HG03159 (cell line): Measurements from ENCODE around the gene ACP5.

Experiments used
- ATAC-seq: cut with Tn5 transposase; IDR thresholded peaks from one replicate; pipeline ENCODE4 v1.9.1; 2021; ENCODE audit warnings: mild to moderate bottlenecking, moderate library complexity; ENCODE audit not compliant: unreplicated experiment

Gene ACP5

DNA sequence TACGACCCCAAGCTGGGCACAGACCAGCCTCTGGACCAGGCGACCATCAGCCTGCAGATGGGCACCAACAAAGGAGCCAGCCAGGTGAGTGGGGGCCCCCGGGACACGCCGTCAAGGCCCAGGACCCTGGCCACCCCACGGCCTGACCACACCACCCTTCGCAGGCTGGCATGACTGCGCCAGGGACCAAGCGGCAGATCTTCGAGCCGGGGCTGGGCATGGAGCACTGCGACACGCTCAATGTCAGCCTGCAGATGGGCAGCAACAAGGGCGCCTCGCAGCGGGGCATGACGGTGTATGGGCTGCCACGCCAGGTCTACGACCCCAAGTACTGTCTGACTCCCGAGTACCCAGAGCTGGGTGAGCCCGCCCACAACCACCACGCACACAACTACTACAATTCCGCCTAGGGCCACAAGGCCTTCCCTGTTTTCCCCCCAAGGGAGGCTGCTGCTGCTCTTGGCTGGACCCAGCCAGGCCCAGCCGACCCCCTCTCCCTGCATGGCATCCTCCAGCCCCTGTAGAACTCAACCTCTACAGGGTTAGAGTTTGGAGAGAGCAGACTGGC is 28.0 kb downstream of the ACP5 start:
- no peak for ATAC-seq

DNA sequence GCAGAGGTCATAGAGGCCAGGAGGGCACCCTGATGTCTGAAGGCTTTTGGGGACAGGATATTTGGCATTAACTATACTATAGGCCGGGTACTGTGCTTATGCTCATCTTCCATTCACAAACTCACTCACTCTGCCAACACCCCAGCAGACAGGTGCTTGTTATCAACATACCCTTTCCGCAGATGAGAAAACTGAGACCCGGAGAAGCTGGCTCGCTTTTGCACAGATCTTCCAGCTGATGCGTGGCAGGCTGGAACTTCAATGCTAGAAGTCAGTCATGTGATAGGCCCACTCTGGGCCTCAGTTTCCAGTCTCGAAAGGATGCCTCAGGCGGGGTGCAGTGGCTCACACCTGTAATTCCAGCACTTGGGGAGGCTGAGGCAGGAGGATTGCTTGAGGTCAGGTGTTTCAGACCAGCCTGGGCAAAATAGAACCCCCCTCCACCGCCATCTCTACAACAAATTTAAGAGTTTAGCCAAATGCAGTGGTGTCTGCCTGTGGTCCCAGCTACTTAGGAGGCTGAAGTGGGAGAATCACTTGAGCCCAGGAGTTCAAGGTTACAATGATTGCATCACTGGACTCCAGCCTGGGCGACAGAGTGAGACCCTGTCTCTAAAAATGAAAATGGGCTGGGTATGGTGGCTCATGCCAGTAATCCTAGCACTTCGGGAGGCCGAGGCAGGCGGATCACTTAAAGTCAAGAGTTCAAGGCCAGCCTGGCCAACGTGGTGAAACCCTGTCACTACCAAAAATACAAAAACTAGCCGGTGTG is 29.3 kb downstream of the ACP5 start:
- no peak for ATAC-seq

GRCh38 chr19:11541238-11541637 is 36.2 kb downstream of the ACP5 start:
- ATAC-seq: no peak

DNA sequence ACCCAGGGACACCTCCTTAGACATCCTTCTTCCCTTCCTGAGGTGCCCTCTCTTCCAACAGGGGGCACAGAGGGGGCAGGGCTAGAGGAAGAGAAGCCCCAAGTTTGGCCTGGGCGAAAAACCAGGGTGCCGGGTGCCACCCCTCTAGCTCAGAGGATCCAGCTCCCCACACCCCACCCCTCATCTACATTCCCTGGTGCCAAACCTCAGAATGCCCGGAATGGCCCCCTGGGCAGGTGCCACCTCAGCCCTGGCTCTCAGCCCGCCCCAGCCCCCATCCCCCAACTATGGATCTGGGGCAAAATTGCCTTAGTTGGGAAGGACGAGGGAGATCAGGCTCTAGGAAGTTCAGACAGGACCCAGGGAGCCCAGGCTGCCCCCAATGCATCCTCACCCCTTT is 36.8 kb downstream of the ACP5 start:
- no peak for ATAC-seq

- no peak for ATAC-seq
Measured at GRCh38 chr19:11539495-11540365, 37.7 kb downstream of the ACP5 start.

- no peak for ATAC-seq
Measured at GRCh38 chr19:11538232-11539036, 39.0 kb downstream of the ACP5 start, which contains the start of gene CNN1. TSS of gene CNN1 (plus strand) at chr19:11538851. CDS start at chr19:11538928, 77 bp downstream.

DNA sequence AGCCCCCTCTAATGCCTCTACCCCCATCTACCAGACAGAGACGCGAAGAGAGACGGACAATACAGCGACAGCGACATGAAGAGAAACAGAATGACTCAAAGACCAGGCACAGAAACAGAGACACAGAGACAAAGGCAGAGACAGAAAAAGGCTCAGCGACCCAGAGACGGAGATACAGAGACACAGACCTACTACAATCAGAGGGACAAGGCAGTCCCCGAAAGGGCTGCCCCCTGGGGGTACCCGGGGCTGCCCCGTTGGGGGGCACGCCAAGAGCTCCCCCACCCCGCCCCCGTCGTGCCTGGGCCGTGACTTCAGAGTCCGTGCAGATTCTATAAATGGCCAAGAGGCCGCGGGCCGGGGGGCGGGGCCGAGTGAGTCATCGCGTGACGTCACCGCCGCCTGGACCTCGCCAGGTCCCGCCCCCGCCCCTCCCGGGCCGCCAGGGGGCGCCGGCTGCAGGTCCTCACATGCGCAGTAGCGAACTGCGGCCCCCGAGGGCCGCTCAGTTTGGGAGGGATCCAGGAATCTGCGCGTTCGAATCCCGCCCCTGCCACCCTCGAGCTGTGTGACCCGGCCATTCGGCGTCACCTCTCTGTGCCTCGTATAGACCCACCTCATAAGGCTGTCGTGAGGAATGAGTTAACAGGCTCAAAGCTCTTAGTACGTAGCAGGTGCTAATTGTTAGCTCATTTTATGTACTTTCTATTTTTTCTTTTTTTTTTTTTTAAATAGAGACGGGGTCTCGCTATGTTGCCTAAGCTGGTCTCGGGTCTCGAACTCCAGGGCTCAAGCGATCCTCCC is 41.5 kb downstream of the ACP5 start:
- ATAC-seq: no peak

GRCh38 chr19:11534948-11535347 is 42.5 kb downstream of the ACP5 start:
- ATAC-seq: no peak

- ATAC-seq: no peak
Measured at GRCh38 chr19:11534538-11534937, 42.9 kb downstream of the ACP5 start.

- no peak for ATAC-seq
Measured at GRCh38 chr19:11530432-11530831, 47.0 kb downstream of the ACP5 start.

DNA sequence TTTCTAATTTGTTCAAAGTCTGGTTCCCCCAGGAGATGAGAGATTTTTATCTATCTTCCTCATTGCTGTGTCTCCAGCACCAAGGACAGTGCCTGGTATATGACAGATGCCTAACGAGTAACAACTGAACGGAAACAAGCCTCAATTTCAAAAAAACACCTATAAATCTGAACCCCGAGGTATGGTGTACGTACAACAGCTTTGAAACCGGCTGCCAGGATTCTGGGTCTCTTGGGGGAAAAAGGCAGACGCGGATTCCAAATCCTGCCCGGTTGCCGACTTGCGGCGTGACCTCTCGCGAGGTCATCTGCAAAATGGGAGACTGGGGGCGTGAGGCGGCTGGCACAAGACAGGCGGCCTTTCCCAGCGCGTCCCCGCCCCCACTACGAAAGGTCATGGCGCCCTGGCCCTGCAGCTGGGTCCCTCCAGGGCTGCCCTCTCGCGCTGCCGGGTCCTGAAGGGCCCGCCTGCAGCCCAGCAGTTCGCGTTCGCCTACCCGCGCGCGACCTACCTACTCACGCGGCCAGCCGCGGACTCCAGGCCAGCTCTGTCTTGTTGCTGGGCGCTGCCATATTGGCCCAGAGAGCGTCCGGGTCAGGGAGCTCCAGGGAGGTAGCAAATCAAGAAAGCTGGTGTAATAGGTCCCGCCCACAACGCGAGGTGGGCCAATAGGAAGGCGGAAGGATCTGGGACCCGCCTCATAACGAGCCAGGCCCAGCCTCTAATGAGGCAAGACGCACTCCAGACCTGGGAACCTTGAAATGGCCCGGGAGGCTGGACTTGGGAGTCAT is 48.7 kb downstream of the ACP5 start, which contains the start of gene ECSIT:
ECSIT (minus strand) TSS at position 584 of the 791 bp plus-strand sequence. CDS start 9,964 bp downstream, outside the sequence.
- peak; percentile 97 for ATAC-seq
